GM12878 (cell line): ENCODE measurements around the gene BEND7. TPM values are rescaled to one million over a fixed set of nuclear protein-coding genes. Genes with fewer than 3 reads are reported as not detected.

ENCODE experiments used
- ATAC-seq: fragments of 200-7000 bp; cut with Tn5 transposase; 3 replicates; pipeline ENCODE4 v1.9.1; 2020; ENCODE audit warnings: mild to moderate bottlenecking, moderate library complexity
- BruUV-seq: library from RNA; stranded (reverse); fragments of 400-500 nt; replicated peaks from 2 replicates; lab custom pipeline; 2021; lab: Mats Ljungman, UMichigan
- CTCF ChIA-PET: fragments of 300-600 bp; sonication (Branson Sonifier 250); formaldehyde crosslinking; extraction: SDS; loops from one replicate; lab custom pipeline; 2021; ENCODE audit warnings: inconsistent platforms; lab: Yijun Ruan, JAX
- POLR2A ChIA-PET: fragments of 350-600 bp; formaldehyde crosslinking; extraction: SDS; loops from one replicate; lab custom pipeline; 2021; ENCODE audit warnings: inconsistent platforms; lab: Charles Lee
- RAD21 ChIA-PET: fragments of 300-600 bp; sonication (Branson Sonifier 250); formaldehyde crosslinking; loops from one replicate; lab custom pipeline; 2023; ENCODE audit warnings: antibody characterized with exemption; ENCODE audit not compliant: unreplicated experiment; lab: Charles Lee
- SMC1A ChIA-PET: fragments of 300-600 bp; sonication (Branson Sonifier 250); formaldehyde crosslinking; loops from one replicate; lab custom pipeline; 2023; ENCODE audit not compliant: unreplicated experiment, uncharacterized antibody; lab: Charles Lee
- DNase-seq: peaks from one replicate; pipeline ENCODE4 v3.0.0-alpha.2; 2011; ENCODE audit warnings: low read depth, low spot score
- FAIRE-seq: peaks from 3 replicates; lab custom pipeline; 2011; peaks lifted over from hg19 to GRCh38; lab: Jason Lieb, UNC
- H2AFZ ChIP-seq: 2 replicates; pipeline ENCODE4 v1.6.0; 2011; ENCODE audit warnings: low read depth, low read length, control low read depth; ENCODE audit not compliant: control insufficient read depth
- H3K27ac ChIP-seq: 2 replicates; pipeline ENCODE4 v1.5.1; 2011; ENCODE audit warnings: control low read depth; ENCODE audit not compliant: control insufficient read depth, insufficient read depth
- H3K27me3 ChIP-seq, 2 experiments: replicated peaks in 1 of 2; 2 replicates each; pipeline versions ENCODE4 v1.6.0 to v1.6.1; 2011; ENCODE audit warnings: low read length in 1 of 2; ENCODE audit not compliant: control insufficient read depth in 2 of 2, insufficient read depth in 2 of 2
- H3K36me3 ChIP-seq, 2 experiments: 2 replicates each; pipeline ENCODE4 v1.5.1; 2011; ENCODE audit warnings: low read length in 1 of 2; ENCODE audit not compliant: control insufficient read depth in 2 of 2, insufficient read depth in 2 of 2
- H3K4me1 ChIP-seq: 2 replicates; pipeline ENCODE4 v1.6.1; 2011; ENCODE audit warnings: mild to moderate bottlenecking, low read length, moderate library complexity, mixed read lengths; ENCODE audit not compliant: control insufficient read depth, insufficient read depth
- H3K4me2 ChIP-seq: 2 replicates; pipeline ENCODE4 v1.6.0; 2011; ENCODE audit warnings: control low read depth; ENCODE audit not compliant: control insufficient read depth, insufficient read depth
- H3K4me3 ChIP-seq: fragments of 200-600 bp; sonication (generic); 2 replicates; pipeline ENCODE4 v1.5.1; 2016
- H3K79me2 ChIP-seq: 2 replicates; pipeline ENCODE4 v1.6.0; 2011; ENCODE audit warnings: low read length; ENCODE audit not compliant: control insufficient read depth, insufficient read depth
- H3K9ac ChIP-seq: 2 replicates; pipeline ENCODE4 v1.8.0; 2011; ENCODE audit warnings: low read length, control low read depth, mixed read lengths; ENCODE audit not compliant: control insufficient read depth, insufficient read depth
- H3K9me3 ChIP-seq: replicated peaks from 3 replicates; pipeline ENCODE4 v1.5.1; 2011; ENCODE audit warnings: mild to moderate bottlenecking, low read length; ENCODE audit not compliant: control insufficient read depth, insufficient read depth
- H4K20me1 ChIP-seq: 2 replicates; pipeline ENCODE4 v1.6.0; 2011; ENCODE audit not compliant: control insufficient read depth, insufficient read depth
- BHLHE40 ChIP-seq, 2 experiments: fragments of 450-650 bp in 1 of 2; IDR thresholded peaks; 2 replicates each; pipeline ENCODE4 v1.6.1; 2011 to 2017; ENCODE audit warnings: low read depth in 2 of 2, borderline replicate concordance in 1 of 2, improper control_type of control experiment in 1 of 2, low read length in 1 of 2, mild to moderate bottlenecking in 1 of 2
- PAX8 ChIP-seq: fragments of 450-650 bp; IDR thresholded peaks from 2 replicates; pipeline ENCODE4 v1.6.1; 2017; ENCODE audit warnings: mild to moderate bottlenecking, moderate library complexity
- ZBTB33 ChIP-seq: fragments of 450-650 bp; IDR thresholded peaks from 2 replicates; pipeline ENCODE4 v1.6.1; 2017; ENCODE audit warnings: mild to moderate bottlenecking
- whole genome bisulfite sequencing: methylation state at CpG from one replicate; pipeline ENCODE4 v1.1.6; 2016; ENCODE audit warnings: low lambda C conversion rate; ENCODE audit not compliant: insufficient replicate concordance, insufficient coverage; ENCODE audit errors: missing lambda C conversion rate; 5-methylcytosine and 5-hydroxymethylcytosine counted together
- in situ Hi-C: fragments of 300-500 bp; cut with MboI; formaldehyde crosslinking; loops from 9 replicates; pipeline ENCODE4 v1.14.3; 2018; ENCODE audit warnings: mixed read lengths
- intact Hi-C: fragments of 100-400 bp; cut with micrococcal nuclease; formaldehyde crosslinking; loops from one replicate; pipeline ENCODE4 v1.14.2; 2022; ENCODE audit not compliant: unreplicated experiment
- polyA plus RNA-seq, 11 experiments: library from polyadenylated mRNA; depleted of rRNA in 4 of 11; unstranded in 6 of 11; stranded (reverse) in 5 of 11; fragments of >200 nt; fragmentation: Nextera tagmentation in 4 of 11; fragmentation: Illumina TruSeq in 1 of 11; extraction: Ambion mirVana in 4 of 11; extraction: Trizol in 1 of 11; gene quantifications; 1 replicate in 1 of 11; 2 replicates in 10 of 11; pipeline versions ENCODE4 v1.2.1 to v1.2.3, GENCODE V29; 2011 to 2016; ENCODE audit warnings: inconsistent platforms in 2 of 11, missing spikeins in 2 of 11, low read depth in 1 of 11
- total RNA-seq, 4 experiments: library from RNA; depleted of rRNA in 3 of 4; stranded (reverse); fragments of >200 nt in 3 of 4; fragmentation: Illumina TruSeq in 1 of 4; extraction: Trizol in 1 of 4; gene quantifications; 2 replicates each; pipeline versions ENCODE4 v1.2.1 to v1.2.3, GENCODE V29; 2013 to 2021
- TF ChIP-seq, protein P1 (sequence below): fragments of 450-650 bp; IDR thresholded peaks from 2 replicates; pipeline ENCODE4 v1.6.1; 2016; ENCODE audit warnings: mild to moderate bottlenecking, moderate library complexity, borderline replicate concordance

BEND7 gene
- total and polyA plus RNA-seq, 10 of the 15 experiments (the other 5 are each of a cell fraction or from before 2014, with no cell fraction given), result not detected

GRCh38 chr10:13512564-13512963 lies 16.2 kb downstream of the BEND7 start:
- BruUV-seq, result no TSS peak
- ATAC-seq (no peak), DNase-seq (no peak), FAIRE-seq (no peak)
- in situ Hi-C loops, result no loop called here
- Histone ChIP-seq H3K9me3 (no peaks in the 10 kb centered on the region), H2AFZ (no peak overlapping the region), H3K36me3 (no peaks in the 10 kb centered on the region), H3K9ac (no peak overlapping the region), H3K79me2 (no peaks in the 10 kb centered on the region), H3K4me3 (no peak overlapping the region), H3K4me2 (no peak overlapping the region), H3K4me1 (no peaks in the 10 kb centered on the region), H4K20me1 (no peaks in the 10 kb centered on the region), H3K27ac (no peak overlapping the region), H3K27me3 (no peaks in the 10 kb centered on the region; a peak in 1 of 4 replicates)
- CTCF ChIA-PET, result no interaction called here
- RAD21 ChIA-PET, result no interaction called here
- SMC1A ChIA-PET, result no interaction called here
- POLR2A ChIA-PET, result no interaction called here
- 0% methylated on average over 1 of the region's 2 CpGs for WGBS
- TF ChIP-seq PAX8 (no peak), BHLHE40 (IDR thresholded peaks at IDR 0.05; ENCODE audit: borderline replicate concordance in 1 of 2, low read depth in 2 of 2, low read length in 1 of 2) (no peak), ZBTB33 (no peak)
- TF ChIP-seq, protein P1, sequence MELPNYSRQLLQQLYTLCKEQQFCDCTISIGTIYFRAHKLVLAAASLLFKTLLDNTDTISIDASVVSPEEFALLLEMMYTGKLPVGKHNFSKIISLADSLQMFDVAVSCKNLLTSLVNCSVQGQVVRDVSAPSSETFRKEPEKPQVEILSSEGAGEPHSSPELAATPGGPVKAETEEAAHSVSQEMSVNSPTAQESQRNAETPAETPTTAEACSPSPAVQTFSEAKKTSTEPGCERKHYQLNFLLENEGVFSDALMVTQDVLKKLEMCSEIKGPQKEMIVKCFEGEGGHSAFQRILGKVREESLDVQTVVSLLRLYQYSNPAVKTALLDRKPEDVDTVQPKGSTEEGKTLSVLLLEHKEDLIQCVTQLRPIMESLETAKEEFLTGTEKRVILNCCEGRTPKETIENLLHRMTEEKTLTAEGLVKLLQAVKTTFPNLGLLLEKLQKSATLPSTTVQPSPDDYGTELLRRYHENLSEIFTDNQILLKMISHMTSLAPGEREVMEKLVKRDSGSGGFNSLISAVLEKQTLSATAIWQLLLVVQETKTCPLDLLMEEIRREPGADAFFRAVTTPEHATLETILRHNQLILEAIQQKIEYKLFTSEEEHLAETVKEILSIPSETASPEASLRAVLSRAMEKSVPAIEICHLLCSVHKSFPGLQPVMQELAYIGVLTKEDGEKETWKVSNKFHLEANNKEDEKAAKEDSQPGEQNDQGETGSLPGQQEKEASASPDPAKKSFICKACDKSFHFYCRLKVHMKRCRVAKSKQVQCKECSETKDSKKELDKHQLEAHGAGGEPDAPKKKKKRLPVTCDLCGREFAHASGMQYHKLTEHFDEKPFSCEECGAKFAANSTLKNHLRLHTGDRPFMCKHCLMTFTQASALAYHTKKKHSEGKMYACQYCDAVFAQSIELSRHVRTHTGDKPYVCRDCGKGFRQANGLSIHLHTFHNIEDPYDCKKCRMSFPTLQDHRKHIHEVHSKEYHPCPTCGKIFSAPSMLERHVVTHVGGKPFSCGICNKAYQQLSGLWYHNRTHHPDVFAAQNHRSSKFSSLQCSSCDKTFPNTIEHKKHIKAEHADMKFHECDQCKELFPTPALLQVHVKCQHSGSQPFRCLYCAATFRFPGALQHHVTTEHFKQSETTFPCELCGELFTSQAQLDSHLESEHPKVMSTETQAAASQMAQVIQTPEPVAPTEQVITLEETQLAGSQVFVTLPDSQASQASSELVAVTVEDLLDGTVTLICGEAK, result no peak
- intact Hi-C loops, result no loop called here
